Chondrocyte (in vitro differentiated cells): ENCODE data around the gene CDK14. TPM values are rescaled to one million over a fixed set of nuclear protein-coding genes. Genes with fewer than 3 reads are reported as not detected.
A peak's percentile ranks its signal among the peaks of the same experiment; 100 is the strongest.

Experiments
- DNase-seq: peaks from one replicate; pipeline ENCODE4 v3.0.0; 2021; ENCODE audit warnings: mixed read lengths, low spot score
- H3K27ac Mint-ChIP-seq: one replicate; pipeline ENCODE4 v1.8.0; 2021; ENCODE audit warnings: mild to moderate bottlenecking, moderate library complexity, mixed read lengths; ENCODE audit not compliant: unreplicated experiment
- H3K27me3 Mint-ChIP-seq: 2 replicates; pipeline ENCODE4 v1.8.0; 2021; ENCODE audit warnings: low read depth, mixed read lengths
- H3K36me3 Mint-ChIP-seq: 2 replicates; pipeline ENCODE4 v1.8.0; 2021; ENCODE audit warnings: low read depth, mixed read lengths
- H3K4me1 Mint-ChIP-seq: 2 replicates; pipeline ENCODE4 v1.8.0; 2021; ENCODE audit warnings: low read depth, mild to moderate bottlenecking, mixed read lengths
- H3K4me3 Mint-ChIP-seq: one replicate; pipeline ENCODE4 v1.8.0; 2021; ENCODE audit warnings: mild to moderate bottlenecking, moderate library complexity, mixed read lengths; ENCODE audit not compliant: unreplicated experiment
- H3K9me3 Mint-ChIP-seq: 2 replicates; pipeline ENCODE4 v1.8.0; 2021; ENCODE audit warnings: low read depth, mixed read lengths
- total RNA-seq: library from RNA; stranded (reverse); gene quantifications from 3 replicates; pipeline ENCODE4 v1.2.1, GENCODE V29; 2021
- TF ChIP-seq, protein P1 (sequence below): fragments of 200-600 bp; sonication (generic); IDR thresholded peaks from 2 replicates; pipeline ENCODE4 v1.5.0; 2021; ENCODE audit warnings: antibody characterized with exemption, mild to moderate bottlenecking, moderate library complexity

The CDK14 gene
- total RNA-seq, 1 donor from 2014 or later, result 61.4 TPM

DNA sequence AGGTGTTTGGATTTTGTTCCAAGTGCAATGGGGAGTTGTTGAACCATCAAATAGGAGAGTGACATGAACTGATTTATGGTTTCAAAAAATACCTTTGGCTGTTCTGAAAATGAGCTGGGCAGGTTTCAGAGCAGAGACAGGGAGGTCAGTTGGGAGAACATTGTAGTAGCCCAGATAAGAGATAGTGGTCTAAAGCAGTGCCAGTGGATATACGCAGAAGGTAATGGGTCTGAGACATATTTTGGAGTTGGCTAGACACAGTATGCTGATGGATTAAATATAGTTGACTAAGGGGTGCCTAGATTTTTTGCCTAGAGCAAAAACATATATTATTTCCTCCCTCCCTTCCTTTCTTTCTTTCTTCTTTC is 21.3 kb upstream of the CDK14 start:
- H3K4me1 Mint-ChIP-seq, result peaks cover 9% of the 10 kb centered on the region
- no peaks in the 10 kb centered on the region for H3K27me3 Mint-ChIP-seq
- no peaks in the 10 kb centered on the region for H3K36me3 Mint-ChIP-seq
- no peak for DNase-seq
- H3K4me3 Mint-ChIP-seq, result no peak overlapping the region
- no peak overlapping the region for H3K27ac Mint-ChIP-seq
- TF ChIP-seq, protein P1, sequence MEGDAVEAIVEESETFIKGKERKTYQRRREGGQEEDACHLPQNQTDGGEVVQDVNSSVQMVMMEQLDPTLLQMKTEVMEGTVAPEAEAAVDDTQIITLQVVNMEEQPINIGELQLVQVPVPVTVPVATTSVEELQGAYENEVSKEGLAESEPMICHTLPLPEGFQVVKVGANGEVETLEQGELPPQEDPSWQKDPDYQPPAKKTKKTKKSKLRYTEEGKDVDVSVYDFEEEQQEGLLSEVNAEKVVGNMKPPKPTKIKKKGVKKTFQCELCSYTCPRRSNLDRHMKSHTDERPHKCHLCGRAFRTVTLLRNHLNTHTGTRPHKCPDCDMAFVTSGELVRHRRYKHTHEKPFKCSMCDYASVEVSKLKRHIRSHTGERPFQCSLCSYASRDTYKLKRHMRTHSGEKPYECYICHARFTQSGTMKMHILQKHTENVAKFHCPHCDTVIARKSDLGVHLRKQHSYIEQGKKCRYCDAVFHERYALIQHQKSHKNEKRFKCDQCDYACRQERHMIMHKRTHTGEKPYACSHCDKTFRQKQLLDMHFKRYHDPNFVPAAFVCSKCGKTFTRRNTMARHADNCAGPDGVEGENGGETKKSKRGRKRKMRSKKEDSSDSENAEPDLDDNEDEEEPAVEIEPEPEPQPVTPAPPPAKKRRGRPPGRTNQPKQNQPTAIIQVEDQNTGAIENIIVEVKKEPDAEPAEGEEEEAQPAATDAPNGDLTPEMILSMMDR, result no peak
- no peaks in the 10 kb centered on the region for H3K9me3 Mint-ChIP-seq

GRCh38 chr7:90579181-90579688 is 16.9 kb upstream of the CDK14 start:
- DNase-seq, result no peak
- H3K9me3 Mint-ChIP-seq, result no peaks in the 10 kb centered on the region
- no peaks in the 10 kb centered on the region for H3K27me3 Mint-ChIP-seq
- H3K4me3 Mint-ChIP-seq, result no peak overlapping the region
- TF ChIP-seq, protein P1, result peak; percentile 51
- H3K4me1 Mint-ChIP-seq, result peaks cover 13% of the 10 kb centered on the region
- H3K27ac Mint-ChIP-seq, result peak overlapping the region; percentile 60
- H3K36me3 Mint-ChIP-seq, result no peaks in the 10 kb centered on the region

DNA sequence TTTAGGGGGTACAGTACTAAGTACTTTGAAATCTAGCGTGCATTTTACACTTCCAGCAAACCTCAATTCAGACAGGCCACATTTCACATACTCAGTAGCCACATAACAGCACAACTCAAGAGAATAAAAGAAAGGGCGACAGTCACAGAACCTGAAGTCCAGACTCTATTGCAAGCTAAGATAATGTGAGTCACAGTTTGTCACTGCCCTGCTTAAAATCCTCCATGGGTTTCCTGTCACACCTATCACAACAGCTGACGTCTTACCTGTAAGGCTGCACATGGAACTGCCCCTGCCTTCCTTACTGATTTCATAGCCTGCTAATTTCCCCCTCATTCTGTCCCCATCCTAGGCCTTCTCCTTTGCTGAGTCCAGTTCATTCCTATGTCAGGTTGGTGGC is 16.1 kb upstream of the CDK14 start:
- no peak overlapping the region for H3K4me3 Mint-ChIP-seq
- no peaks in the 10 kb centered on the region for H3K36me3 Mint-ChIP-seq
- no peaks in the 10 kb centered on the region for H3K27me3 Mint-ChIP-seq
- no peak overlapping the region for H3K27ac Mint-ChIP-seq
- peaks cover 13% of the 10 kb centered on the region for H3K4me1 Mint-ChIP-seq
- TF ChIP-seq, protein P1, result no peak
- no peaks in the 10 kb centered on the region for H3K9me3 Mint-ChIP-seq
- DNase-seq, result no peak

DNA sequence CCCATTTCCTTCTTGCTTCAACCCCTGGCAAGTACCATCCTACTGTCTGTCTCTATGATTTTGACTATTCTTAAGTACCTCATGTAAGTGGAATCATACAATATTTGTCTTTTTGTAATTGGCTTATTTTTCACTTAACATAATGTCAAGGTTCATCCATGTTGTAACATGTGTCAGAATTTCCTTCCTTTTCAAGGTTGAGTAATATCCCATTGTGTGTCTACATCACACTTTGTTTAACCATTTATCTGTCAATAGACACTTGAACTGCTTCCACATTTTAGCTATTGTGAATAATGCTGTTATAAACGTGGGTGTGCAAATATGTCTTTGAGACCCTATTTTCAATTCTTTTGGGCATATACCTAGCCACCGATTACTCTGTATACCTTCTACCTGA is 14.0 kb upstream of the CDK14 start:
- H3K27ac Mint-ChIP-seq, result no peak overlapping the region
- H3K27me3 Mint-ChIP-seq, result no peaks in the 10 kb centered on the region
- no peak overlapping the region for H3K4me3 Mint-ChIP-seq
- peaks cover 22% of the 10 kb centered on the region for H3K4me1 Mint-ChIP-seq
- TF ChIP-seq, protein P1, result no peak
- H3K9me3 Mint-ChIP-seq, result no peaks in the 10 kb centered on the region
- no peaks in the 10 kb centered on the region for H3K36me3 Mint-ChIP-seq
- DNase-seq, result no peak

GRCh38 chr7:90584378-90584777 is 11.7 kb upstream of the CDK14 start:
- no peak overlapping the region for H3K4me3 Mint-ChIP-seq
- H3K9me3 Mint-ChIP-seq, result no peaks in the 10 kb centered on the region
- peaks cover 19% of the 10 kb centered on the region for H3K4me1 Mint-ChIP-seq
- TF ChIP-seq, protein P1, result no peak
- H3K36me3 Mint-ChIP-seq, result no peaks in the 10 kb centered on the region
- H3K27me3 Mint-ChIP-seq, result no peaks in the 10 kb centered on the region
- H3K27ac Mint-ChIP-seq, result no peak overlapping the region
- DNase-seq, result no peak
